ENCODE data around the gene SF1. TPM values are rescaled to one million over a fixed set of nuclear protein-coding genes. Genes with fewer than 3 reads are reported as not detected.
A peak's percentile ranks its signal among the peaks of the same experiment; 100 is the strongest.

Gene SF1
- total and polyA plus RNA-seq, 2 of the 8 experiments (the other 6 are each of a cell fraction or from before 2014, with no cell fraction given), result 72.7 to 353 TPM

GRCh38 chr11:64762277-64762673 lies 16.1 kb downstream of the SF1 start:
- H3K56ac ChIP-seq (replicated peaks; ENCODE audit: insufficient read length, low read depth, low read length), result no peak overlapping the region
- H3K36me3 ChIP-seq (ENCODE audit: control insufficient read depth in 2 of 4, insufficient read depth in 4 of 4, low read length in 3 of 4), result peaks cover 14 to 38% (median 27%) of the 10 kb centered on the region in 4 experiments
- peaks cover 3% of the 10 kb centered on the region for H3K79me1 ChIP-seq (ENCODE audit: low read depth, low read length)
- H2BK5ac ChIP-seq (ENCODE audit: low read depth, low read length), result peak overlapping the region; percentile 100
- peaks cover 0 to 9% of the 10 kb centered on the region in 2 experiments; a peak in 1 of 4 replicates for H3K79me2 ChIP-seq (ENCODE audit: control insufficient read depth in 1 of 2, insufficient read depth in 2 of 2, low read length in 2 of 2)
- WGBS, 2 experiments (ENCODE audit: extremely low coverage in 1 of 2, insufficient coverage in 1 of 2, insufficient read length in 1 of 2, insufficient replicate concordance in 2 of 2, low coverage in 1 of 2, low lambda C conversion rate in 2 of 2, missing lambda C conversion rate in 1 of 2), result 34% methylated on average over 5 of the region's 5 CpGs; no CpG with 5 or more reads in 1 of the 2 experiments
- H4K8ac ChIP-seq (ENCODE audit: extremely low read depth, insufficient read depth, low read length), result no peak overlapping the region
- H3K4me3 ChIP-seq (ENCODE audit: extremely low read depth in 1 of 4, insufficient read depth in 2 of 4, low read depth in 3 of 4, low read length in 4 of 4), result peak overlapping the region in 3 of 4 experiments; percentile 14 to 36 (median 29); a peak in 4 of 8 replicates
- peak overlapping the region; percentile 42 for H3K4ac ChIP-seq (replicated peaks; ENCODE audit: insufficient read length, low read depth, low read length)
- CTCF ChIA-PET (ENCODE audit: partially characterized antibody), result interaction anchor here (0.5 to 23.6 kb wide), 8 partner anchors 8 to 313 kb away, joined by 3 to 376 read pairs (median 4); partner anchors contain the start of gene RASGRP2
- H3K23ac ChIP-seq (ENCODE audit: insufficient read length), result no peak overlapping the region
- H2BK20ac ChIP-seq (ENCODE audit: low read length), result peak overlapping the region; percentile 99
- no peaks in the 10 kb centered on the region for H3K9me3 ChIP-seq (ENCODE audit: insufficient read depth in 2 of 2, low read depth in 1 of 2, low read length in 1 of 2)
- peak overlapping the region; percentile 58 for H4K5ac ChIP-seq (ENCODE audit: insufficient read length, low read depth, low read length)
- peak overlapping the region; percentile 88 for H2BK15ac ChIP-seq (ENCODE audit: low read length)
- H3K4me1 ChIP-seq (replicated peaks in 1 of 4; ENCODE audit: control insufficient read depth in 3 of 4, insufficient read depth in 4 of 4, low read length in 3 of 4), result peaks cover 26 to 73% (median 62%) of the 10 kb centered on the region in 4 experiments
- no peaks in the 10 kb centered on the region for H3K27me3 ChIP-seq (replicated peaks in 1 of 4; ENCODE audit: control insufficient read depth in 3 of 4, extremely low read depth in 1 of 4, insufficient read depth in 3 of 4, low read length in 3 of 4)
- no peak for DNase-seq (ENCODE audit: low read depth in 1 of 2, low spot score in 2 of 2)
- H3K4me2 ChIP-seq (ENCODE audit: insufficient read depth in 1 of 2, low read depth in 2 of 2, low read length in 2 of 2), result peak overlapping the region; percentile 56 to 70
- H2AFZ ChIP-seq (ENCODE audit: low read length), result no peak overlapping the region
- peaks cover 7 to 14% of the 10 kb centered on the region in 2 experiments for H4K20me1 ChIP-seq (replicated peaks in 1 of 2; ENCODE audit: control insufficient read depth in 1 of 2, insufficient read depth in 2 of 2, low read length in 2 of 2)
- H4K91ac ChIP-seq (replicated peaks; ENCODE audit: insufficient read length, low read length), result peak overlapping the region; percentile 94
- no peak for FAIRE-seq
- H2BK12ac ChIP-seq (ENCODE audit: low read depth, low read length), result peak overlapping the region; percentile 99
- peak overlapping the region; percentile 86 for H3K27ac ChIP-seq (ENCODE audit: low read depth, low read length)
- peak overlapping the region; percentile 99; the same call in 1 of the 2 replicates for H2AK5ac ChIP-seq (ENCODE audit: low read depth, low read length)
- no peak overlapping the region for H3K14ac ChIP-seq (ENCODE audit: insufficient read length)
- POLR2A ChIA-PET (ENCODE audit: partially characterized antibody), result interaction anchor here (0.6 to 42.9 kb wide), 12 partner anchors 3 to 374 kb away, joined by 3 to 1087 read pairs (median 3); partner anchors contain the start of genes PYGM, RASGRP2 and SF1
- H3K9ac ChIP-seq (replicated peaks in 1 of 4; ENCODE audit: extremely low read depth in 1 of 4, low read depth in 3 of 4, low read length in 3 of 4), result peak overlapping the region in 2 of 4 experiments; percentile 51 to 56; a peak in 5 of 7 replicates
- no peaks in the 10 kb centered on the region for H3K23me2 ChIP-seq (ENCODE audit: low read depth, low read length)
- H2BK120ac ChIP-seq (replicated peaks; ENCODE audit: low read depth, low read length), result peak overlapping the region; percentile 77
- peak overlapping the region; percentile 99 for H3K18ac ChIP-seq (ENCODE audit: extremely low read depth, low read length)
- TF ChIP-seq, protein P1, sequence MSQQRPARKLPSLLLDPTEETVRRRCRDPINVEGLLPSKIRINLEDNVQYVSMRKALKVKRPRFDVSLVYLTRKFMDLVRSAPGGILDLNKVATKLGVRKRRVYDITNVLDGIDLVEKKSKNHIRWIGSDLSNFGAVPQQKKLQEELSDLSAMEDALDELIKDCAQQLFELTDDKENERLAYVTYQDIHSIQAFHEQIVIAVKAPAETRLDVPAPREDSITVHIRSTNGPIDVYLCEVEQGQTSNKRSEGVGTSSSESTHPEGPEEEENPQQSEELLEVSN (IDR thresholded peaks at IDR 0.05), result no peak
- TF ChIP-seq EZH2 (IDR thresholded peaks at IDR 0.05; ENCODE audit: low read depth, low read length, severe bottlenecking) (no peak), RNF2 (IDR thresholded peaks at IDR 0.05; ENCODE audit: borderline replicate concordance, low read depth, low read length, missing control alignments, poor library complexity, severe bottlenecking) (no peak), MAFK (IDR thresholded peaks at IDR 0.05; ENCODE audit: low read depth, low read length) (no peak), POLR2A (IDR thresholded peaks at IDR 0.05; ENCODE audit: control extremely low read depth in 1 of 2, low read depth in 2 of 2, low read length in 2 of 2) (peak in 1 of 2 experiments; percentile 46; a peak in 2 of 3 replicates), NANOG (IDR thresholded peaks at IDR 0.05; ENCODE audit: insufficient read depth, low read depth, low read length, poor library complexity, severe bottlenecking) (no peak), POLR2AphosphoS5 (IDR thresholded peaks at IDR 0.05; ENCODE audit: low read depth, low read length) (peak; percentile 77; the same call in 1 of the 2 replicates), ASH2L (IDR thresholded peaks at IDR 0.05; ENCODE audit: low read length) (no peak), HDAC2 (IDR thresholded peaks at IDR 0.05; ENCODE audit: borderline replicate concordance in 1 of 2, low read depth in 2 of 2, low read length in 2 of 2) (no peak), EGR1 (IDR thresholded peaks at IDR 0.05; ENCODE audit: borderline replicate concordance, low read depth, low read length) (no peak)
- TF ChIP-seq, protein P2, sequence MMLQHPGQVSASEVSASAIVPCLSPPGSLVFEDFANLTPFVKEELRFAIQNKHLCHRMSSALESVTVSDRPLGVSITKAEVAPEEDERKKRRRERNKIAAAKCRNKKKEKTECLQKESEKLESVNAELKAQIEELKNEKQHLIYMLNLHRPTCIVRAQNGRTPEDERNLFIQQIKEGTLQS (IDR thresholded peaks at IDR 0.05; ENCODE audit: insufficient read depth, low read depth, low read length), result no peak

Data from H1 (cell line).